ENCODE data around the gene XKR8. TPM values are rescaled to one million over a fixed set of nuclear protein-coding genes. Genes with fewer than 3 reads are reported as not detected.

The XKR8 gene
- total RNA-seq, 1 donor from 2014 or later, result 2.4 TPM

GRCh38 chr1:27971674-27972073, 11.9 kb downstream of the XKR8 start:
- Histone ChIP-seq H3K4me3 (ENCODE audit: low read depth, low read length) (no peak overlapping the region), H3K27me3 (ENCODE audit: control insufficient read depth, insufficient read depth, low read length) (no peaks in the 10 kb centered on the region), H3K36me3 (ENCODE audit: control insufficient read depth, insufficient read depth, low read length) (peaks cover 4% of the 10 kb centered on the region)
- FAIRE-seq (no peak), DNase-seq (ENCODE audit: low read depth) (no peak)
- TF ChIP-seq, protein P1, sequence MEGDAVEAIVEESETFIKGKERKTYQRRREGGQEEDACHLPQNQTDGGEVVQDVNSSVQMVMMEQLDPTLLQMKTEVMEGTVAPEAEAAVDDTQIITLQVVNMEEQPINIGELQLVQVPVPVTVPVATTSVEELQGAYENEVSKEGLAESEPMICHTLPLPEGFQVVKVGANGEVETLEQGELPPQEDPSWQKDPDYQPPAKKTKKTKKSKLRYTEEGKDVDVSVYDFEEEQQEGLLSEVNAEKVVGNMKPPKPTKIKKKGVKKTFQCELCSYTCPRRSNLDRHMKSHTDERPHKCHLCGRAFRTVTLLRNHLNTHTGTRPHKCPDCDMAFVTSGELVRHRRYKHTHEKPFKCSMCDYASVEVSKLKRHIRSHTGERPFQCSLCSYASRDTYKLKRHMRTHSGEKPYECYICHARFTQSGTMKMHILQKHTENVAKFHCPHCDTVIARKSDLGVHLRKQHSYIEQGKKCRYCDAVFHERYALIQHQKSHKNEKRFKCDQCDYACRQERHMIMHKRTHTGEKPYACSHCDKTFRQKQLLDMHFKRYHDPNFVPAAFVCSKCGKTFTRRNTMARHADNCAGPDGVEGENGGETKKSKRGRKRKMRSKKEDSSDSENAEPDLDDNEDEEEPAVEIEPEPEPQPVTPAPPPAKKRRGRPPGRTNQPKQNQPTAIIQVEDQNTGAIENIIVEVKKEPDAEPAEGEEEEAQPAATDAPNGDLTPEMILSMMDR (IDR thresholded peaks at IDR 0.05; ENCODE audit: insufficient read depth, low read length, severe bottlenecking), result no peak

DNA sequence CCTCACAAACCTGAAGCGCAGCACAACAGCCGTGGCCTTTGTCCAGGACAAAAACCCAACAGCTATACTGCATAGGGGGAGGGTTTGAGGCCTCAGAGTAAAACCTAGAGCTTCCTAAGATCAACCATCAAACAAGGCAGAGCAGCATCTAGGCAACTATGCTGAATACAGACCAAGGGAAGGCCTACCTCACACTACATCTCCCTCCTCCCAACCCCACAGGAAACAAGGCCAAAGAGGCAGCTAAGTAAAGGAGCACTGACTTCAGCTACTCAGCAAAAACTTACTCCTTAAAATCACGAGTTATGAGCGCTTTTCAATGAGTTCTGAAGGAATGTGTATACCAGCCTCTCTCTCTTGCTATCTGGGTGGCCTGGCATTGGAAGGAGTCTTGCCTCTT, 12.4 kb downstream of the XKR8 start:
- TF ChIP-seq, protein P1 (IDR thresholded peaks at IDR 0.05; ENCODE audit: insufficient read depth, low read length, severe bottlenecking), result no peak
- Histone ChIP-seq H3K36me3 (ENCODE audit: control insufficient read depth, insufficient read depth, low read length) (peaks cover 6% of the 10 kb centered on the region), H3K4me3 (ENCODE audit: low read depth, low read length) (no peak overlapping the region), H3K27me3 (ENCODE audit: control insufficient read depth, insufficient read depth, low read length) (no peaks in the 10 kb centered on the region)
- DNase-seq (ENCODE audit: low read depth) (no peak), FAIRE-seq (no peak)

- TF ChIP-seq, protein P1 (IDR thresholded peaks at IDR 0.05; ENCODE audit: insufficient read depth, low read length, severe bottlenecking), result no peak
- no peak for DNase-seq (ENCODE audit: low read depth)
- no peak for FAIRE-seq
- Histone ChIP-seq H3K36me3 (ENCODE audit: control insufficient read depth, insufficient read depth, low read length) (peaks cover 6% of the 10 kb centered on the region), H3K4me3 (ENCODE audit: low read depth, low read length) (no peak overlapping the region), H3K27me3 (ENCODE audit: control insufficient read depth, insufficient read depth, low read length) (no peaks in the 10 kb centered on the region)
Measured at GRCh38 chr1:27973771-27974416, 14.1 kb downstream of the XKR8 start.

GRCh38 chr1:27974417-27974781, 14.6 kb downstream of the XKR8 start:
- peaks cover 6% of the 10 kb centered on the region for H3K36me3 ChIP-seq (ENCODE audit: control insufficient read depth, insufficient read depth, low read length)
- TF ChIP-seq, protein P1 (IDR thresholded peaks at IDR 0.05; ENCODE audit: insufficient read depth, low read length, severe bottlenecking), result no peak
- FAIRE-seq (no peak), DNase-seq (ENCODE audit: low read depth) (no peak)
- no peaks in the 10 kb centered on the region for H3K27me3 ChIP-seq (ENCODE audit: control insufficient read depth, insufficient read depth, low read length)
- H3K4me3 ChIP-seq (ENCODE audit: low read depth, low read length), result no peak overlapping the region

DNA sequence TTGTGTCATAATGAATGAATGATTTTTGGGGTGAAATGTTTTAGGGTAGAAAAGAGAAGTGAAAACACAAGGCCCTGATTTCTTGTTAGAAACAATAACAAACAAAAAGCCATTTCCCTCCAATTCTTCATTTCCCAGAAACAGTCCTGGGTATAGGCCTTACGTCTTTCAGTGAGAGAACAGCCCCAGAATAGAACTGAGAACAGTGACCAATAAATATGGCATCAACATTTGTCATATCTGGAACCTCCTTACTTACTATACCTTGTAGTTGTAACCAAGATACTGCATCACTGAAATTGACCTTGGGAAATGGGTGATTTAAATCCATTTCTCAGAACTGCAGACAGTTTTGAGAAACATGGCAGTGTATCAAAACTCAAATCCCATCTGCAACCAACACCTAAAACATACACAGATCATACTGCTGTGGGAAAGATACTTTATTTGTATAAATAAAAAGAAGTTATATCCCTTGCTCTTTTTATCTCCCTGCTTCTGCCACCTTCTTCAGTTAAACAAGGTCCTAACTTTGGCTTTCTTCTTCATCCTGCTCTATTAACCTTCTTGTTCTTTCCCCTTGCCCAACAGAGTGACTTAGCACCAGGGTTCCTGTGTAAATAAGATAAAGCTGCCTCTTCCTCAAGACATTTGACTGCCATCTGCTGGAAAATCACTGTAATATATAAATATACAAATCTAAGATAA, 19.5 kb downstream of the XKR8 start:
- no peak for FAIRE-seq
- Histone ChIP-seq H3K27me3 (ENCODE audit: control insufficient read depth, insufficient read depth, low read length) (no peaks in the 10 kb centered on the region), H3K36me3 (ENCODE audit: control insufficient read depth, insufficient read depth, low read length) (peaks cover 3% of the 10 kb centered on the region), H3K4me3 (ENCODE audit: low read depth, low read length) (no peak overlapping the region)
- peak; percentile 69 for DNase-seq (ENCODE audit: low read depth)
- TF ChIP-seq, protein P1 (IDR thresholded peaks at IDR 0.05; ENCODE audit: insufficient read depth, low read length, severe bottlenecking), result peak; percentile 43

All from bronchial epithelial cell (primary cell).